Activated naive CD8-positive, alpha-beta T cell treated with anti-CD3 and anti-CD28 coated beads for 36 hours (primary cell): ENCODE results near the gene CTNNBL1. TPM values are rescaled to one million over a fixed set of nuclear protein-coding genes. Genes with fewer than 3 reads are reported as not detected.

ENCODE experiments used
- DNase-seq: peaks from one replicate; pipeline ENCODE4 v3.0.0; 2021
- H3K27ac Mint-ChIP-seq: one replicate; pipeline ENCODE4 v1.8.0; 2022; ENCODE audit warnings: mild to moderate bottlenecking, moderate library complexity, mixed read lengths
- H3K27me3 Mint-ChIP-seq: one replicate; pipeline ENCODE4 v1.8.0; 2022; ENCODE audit warnings: mild to moderate bottlenecking, mixed read lengths
- H3K36me3 Mint-ChIP-seq: one replicate; pipeline ENCODE4 v1.8.0; 2021; ENCODE audit warnings: mild to moderate bottlenecking, mixed read lengths
- H3K4me1 Mint-ChIP-seq: one replicate; pipeline ENCODE4 v1.8.0; 2021; ENCODE audit warnings: mixed read lengths
- H3K4me3 Mint-ChIP-seq: one replicate; pipeline ENCODE4 v1.8.0; 2022; ENCODE audit warnings: mild to moderate bottlenecking, moderate library complexity, mixed read lengths
- H3K9me3 Mint-ChIP-seq: one replicate; pipeline ENCODE4 v1.8.0; 2022; ENCODE audit warnings: mixed read lengths
- total RNA-seq, 2 experiments: library from RNA; stranded (reverse); gene quantifications; one replicate each; pipeline ENCODE4 v1.2.3, GENCODE V29; 2021

CTNNBL1 gene
- total RNA-seq, 2 experiments from 2014 or later = 85.6 to 98.4 TPM

DNA sequence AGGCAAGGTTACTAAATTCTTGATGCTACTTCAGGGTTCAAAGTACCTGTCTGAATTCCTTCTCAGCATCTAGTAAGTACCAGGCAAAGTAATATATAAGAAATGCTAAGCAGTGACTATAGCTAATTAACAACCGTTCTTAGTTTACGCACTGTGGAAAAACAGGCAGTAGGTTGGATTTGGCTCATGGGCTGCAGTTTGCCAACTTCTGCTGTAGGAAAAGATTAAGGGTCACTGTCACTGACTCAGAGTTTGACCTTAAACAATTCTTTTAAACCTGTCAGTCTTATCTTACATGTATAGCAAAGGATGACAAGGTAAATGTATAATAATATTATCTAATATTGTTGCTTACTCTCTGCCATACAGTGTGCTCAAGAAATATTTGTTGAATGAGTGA, 42.3 kb downstream of the CTNNBL1 start:
- Mint-ChIP-seq H3K4me3 (no peak overlapping the region), H3K27ac (no peak overlapping the region), H3K9me3 (no peaks in the 10 kb centered on the region), H3K27me3 (no peaks in the 10 kb centered on the region), H3K4me1 (peaks cover 13% of the 10 kb centered on the region), H3K36me3 (peaks cover 36% of the 10 kb centered on the region)
- no peak for DNase-seq

DNA sequence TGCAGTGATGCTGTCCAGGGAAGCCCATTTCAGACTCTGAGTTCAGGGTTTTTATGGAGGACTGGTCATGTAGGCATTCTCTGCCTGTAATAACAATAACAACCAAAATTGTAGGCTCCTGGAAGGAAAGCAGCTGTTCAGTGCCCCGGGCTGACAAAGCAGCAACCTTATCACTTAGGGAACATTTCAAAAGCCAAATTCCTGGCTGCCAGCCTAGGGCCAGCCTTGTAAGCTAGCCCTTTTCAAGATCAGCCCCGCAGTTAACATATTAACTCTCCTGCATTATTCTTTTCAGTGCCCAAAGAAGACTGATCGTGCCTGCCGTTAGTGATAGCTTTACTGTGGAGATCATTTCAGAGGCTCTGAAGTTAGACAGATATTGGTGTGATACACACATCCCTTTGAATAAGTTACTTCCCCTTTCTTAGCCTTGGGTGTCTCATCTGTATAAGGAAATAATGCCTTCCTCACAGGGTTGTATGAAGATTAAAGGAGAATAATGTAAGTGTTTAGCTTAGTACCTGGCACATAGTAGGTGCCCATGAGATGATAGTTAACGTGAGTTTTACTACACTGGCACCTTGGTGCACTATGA, 44.1 kb downstream of the CTNNBL1 start:
- Mint-ChIP-seq H3K36me3 (peaks cover 26% of the 10 kb centered on the region), H3K27ac (no peak overlapping the region), H3K4me1 (peaks cover 13% of the 10 kb centered on the region), H3K9me3 (no peaks in the 10 kb centered on the region), H3K27me3 (no peaks in the 10 kb centered on the region), H3K4me3 (no peak overlapping the region)
- no peak for DNase-seq

DNA sequence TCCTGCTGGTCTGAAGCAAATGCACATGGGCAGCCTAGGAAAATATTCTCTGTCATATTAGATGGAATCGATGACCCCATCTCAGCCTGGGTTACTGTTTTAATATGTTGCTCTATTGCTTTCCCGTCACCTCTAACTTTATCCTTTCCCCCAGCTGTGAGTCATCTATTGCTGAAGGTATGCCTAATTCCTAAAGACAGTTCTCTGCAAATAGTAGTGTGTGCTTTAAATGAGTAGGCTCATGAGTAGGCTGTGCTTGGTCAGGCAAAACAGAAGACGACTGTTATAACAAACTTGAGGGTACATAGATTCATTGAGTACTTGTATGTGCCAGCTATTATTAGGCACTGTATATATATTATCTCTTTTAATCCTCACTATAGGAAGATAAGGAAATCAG, 47.2 kb downstream of the CTNNBL1 start:
- H3K27me3 Mint-ChIP-seq = no peaks in the 10 kb centered on the region
- H3K36me3 Mint-ChIP-seq = peaks cover 25% of the 10 kb centered on the region
- no peak overlapping the region for H3K27ac Mint-ChIP-seq
- peaks cover 15% of the 10 kb centered on the region for H3K4me1 Mint-ChIP-seq
- no peak overlapping the region for H3K4me3 Mint-ChIP-seq
- no peak for DNase-seq
- no peaks in the 10 kb centered on the region for H3K9me3 Mint-ChIP-seq

DNA sequence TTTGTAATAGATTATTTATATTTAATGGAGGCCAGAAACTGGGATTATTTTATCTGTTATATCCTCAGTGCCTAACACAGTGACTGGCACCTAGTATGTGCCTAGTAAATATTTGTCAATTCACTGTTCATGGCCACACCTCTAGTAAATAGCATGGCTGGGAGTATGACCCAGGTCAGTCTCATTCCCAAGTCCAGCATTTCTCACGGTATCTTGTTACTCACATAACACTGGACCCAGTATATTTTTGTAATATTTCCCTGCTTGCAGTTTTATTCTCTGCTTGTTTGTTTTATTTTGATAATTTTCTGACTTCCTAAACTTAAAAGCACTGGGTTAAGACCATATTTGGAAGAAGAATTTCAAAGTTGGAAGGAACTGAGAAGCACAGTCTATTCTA, 47.7 kb downstream of the CTNNBL1 start:
- no peak overlapping the region for H3K4me3 Mint-ChIP-seq

DNA sequence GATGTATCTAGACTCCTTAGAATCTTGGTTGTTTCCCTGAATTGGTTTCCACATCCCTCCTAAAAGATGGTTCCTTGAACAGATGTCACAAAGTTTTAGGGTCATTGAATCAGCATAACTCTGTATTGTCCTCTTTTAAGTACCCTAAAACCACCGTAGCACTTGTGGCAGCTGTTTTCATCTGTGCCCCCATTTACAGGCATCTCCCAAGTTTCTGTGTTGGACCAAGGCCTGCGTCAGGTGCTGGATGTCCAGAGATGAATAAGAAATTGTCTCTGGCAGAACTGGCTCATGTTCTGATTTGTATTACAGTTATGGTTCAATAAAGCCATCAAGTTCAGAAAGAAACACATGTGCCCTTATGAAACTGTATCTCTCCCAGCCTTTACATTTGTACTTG, 48.3 kb downstream of the CTNNBL1 start:
- no peaks in the 10 kb centered on the region for H3K27me3 Mint-ChIP-seq
- peaks cover 18% of the 10 kb centered on the region for H3K4me1 Mint-ChIP-seq
- H3K4me3 Mint-ChIP-seq = no peak overlapping the region
- no peak overlapping the region for H3K27ac Mint-ChIP-seq
- H3K9me3 Mint-ChIP-seq = no peaks in the 10 kb centered on the region
- H3K36me3 Mint-ChIP-seq = peaks cover 30% of the 10 kb centered on the region
- DNase-seq = no peak

More for the DNA sequence above, 47.7 kb downstream of the CTNNBL1 start:
- H3K27ac Mint-ChIP-seq = no peak overlapping the region
- no peaks in the 10 kb centered on the region for H3K27me3 Mint-ChIP-seq
- H3K9me3 Mint-ChIP-seq = no peaks in the 10 kb centered on the region
- H3K4me1 Mint-ChIP-seq = peaks cover 18% of the 10 kb centered on the region
- peaks cover 28% of the 10 kb centered on the region for H3K36me3 Mint-ChIP-seq
- DNase-seq = no peak

DNA sequence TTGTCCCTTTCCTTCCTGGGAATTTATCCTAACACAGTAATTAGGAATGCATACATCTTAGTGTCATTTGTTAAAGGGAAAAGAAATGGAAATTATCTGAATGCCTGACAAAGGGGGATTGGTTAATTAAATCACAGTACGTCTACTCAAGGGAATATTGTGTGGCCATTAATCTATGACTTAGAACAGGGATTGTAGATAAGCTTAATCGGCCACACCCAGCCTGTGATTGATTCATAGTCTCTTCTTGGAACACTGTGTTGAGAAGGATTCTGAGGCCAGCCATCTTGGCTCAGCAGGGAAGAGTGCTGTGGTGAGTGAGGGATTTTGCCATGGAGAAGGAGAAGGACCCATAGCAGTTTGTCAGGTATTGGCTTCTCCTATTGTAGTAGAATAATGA, 50.5 kb downstream of the CTNNBL1 start:
- peaks cover 18% of the 10 kb centered on the region for H3K4me1 Mint-ChIP-seq
- no peak overlapping the region for H3K4me3 Mint-ChIP-seq
- no peaks in the 10 kb centered on the region for H3K9me3 Mint-ChIP-seq
- no peaks in the 10 kb centered on the region for H3K27me3 Mint-ChIP-seq
- peaks cover 23% of the 10 kb centered on the region for H3K36me3 Mint-ChIP-seq
- DNase-seq = no peak
- peak overlapping the region; percentile 54 for H3K27ac Mint-ChIP-seq

DNA sequence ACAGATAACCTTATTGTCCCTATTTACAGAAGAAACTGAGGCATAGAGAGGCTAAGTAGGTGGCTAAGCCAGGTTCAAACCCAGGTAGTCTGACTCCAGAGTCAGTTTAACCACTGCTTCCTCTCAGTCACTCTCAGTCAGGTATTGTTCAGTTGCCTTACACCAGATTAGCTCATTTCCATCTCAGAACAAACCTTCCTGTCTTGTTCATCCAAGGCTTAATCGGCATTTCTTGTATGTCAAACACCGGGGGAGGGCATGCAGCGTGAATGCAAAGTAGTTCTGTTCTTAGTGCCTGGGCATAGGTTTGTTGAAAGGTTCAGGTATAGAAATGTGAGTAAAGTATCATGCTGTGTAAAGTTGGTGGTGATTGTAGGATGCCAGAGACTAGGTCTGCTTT, 51.7 kb downstream of the CTNNBL1 start:
- Mint-ChIP-seq H3K36me3 (peaks cover 20% of the 10 kb centered on the region), H3K27me3 (no peaks in the 10 kb centered on the region), H3K9me3 (no peaks in the 10 kb centered on the region), H3K4me3 (peak overlapping the region; percentile 60), H3K4me1 (peaks cover 18% of the 10 kb centered on the region), H3K27ac (peak overlapping the region; percentile 83)
- no peak for DNase-seq

DNA sequence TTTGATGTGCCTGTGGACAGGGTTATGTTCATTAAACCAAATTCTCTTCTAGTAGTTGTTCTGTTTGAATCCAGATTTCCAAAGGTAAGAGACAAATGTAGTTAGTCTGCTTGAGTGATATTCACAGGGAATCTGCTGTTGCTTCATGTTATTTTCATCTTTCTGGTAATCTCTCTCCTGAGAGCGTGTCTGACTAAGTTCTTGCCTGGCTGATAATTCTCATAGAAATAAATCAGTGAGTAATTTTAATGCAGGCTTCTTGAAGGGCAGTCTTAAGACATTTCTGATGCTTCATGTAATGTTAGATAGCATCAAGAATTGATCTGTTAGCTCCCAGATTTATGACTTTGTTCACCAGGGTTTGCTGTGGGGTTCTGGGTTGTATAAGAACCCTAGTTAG, 54.2 kb downstream of the CTNNBL1 start:
- H3K4me3 Mint-ChIP-seq = no peak overlapping the region
- H3K27ac Mint-ChIP-seq = no peak overlapping the region
- H3K36me3 Mint-ChIP-seq = peaks cover 27% of the 10 kb centered on the region
- peaks cover 18% of the 10 kb centered on the region for H3K4me1 Mint-ChIP-seq
- DNase-seq = no peak
- H3K9me3 Mint-ChIP-seq = no peaks in the 10 kb centered on the region
- no peaks in the 10 kb centered on the region for H3K27me3 Mint-ChIP-seq

DNA sequence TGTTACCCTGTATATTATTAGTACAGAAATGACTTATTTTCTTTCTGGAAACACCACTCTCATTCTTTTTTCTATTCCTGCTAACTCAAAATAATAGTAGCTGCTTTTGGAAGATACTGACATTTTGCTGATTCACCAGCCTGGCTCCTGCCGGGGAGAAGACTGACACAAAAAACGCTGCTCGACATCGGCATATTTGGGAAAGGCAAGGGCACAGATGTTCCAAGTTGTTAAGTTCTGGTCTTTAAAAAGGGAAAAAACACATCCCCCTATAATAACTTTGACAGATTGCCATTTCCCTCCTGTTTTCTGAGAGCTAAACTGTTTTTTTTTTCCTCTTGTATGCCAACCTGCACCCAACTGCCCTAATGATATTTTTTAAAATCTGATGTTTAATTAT, 55.4 kb downstream of the CTNNBL1 start:
- H3K4me3 Mint-ChIP-seq = no peak overlapping the region
- DNase-seq = no peak

DNA sequence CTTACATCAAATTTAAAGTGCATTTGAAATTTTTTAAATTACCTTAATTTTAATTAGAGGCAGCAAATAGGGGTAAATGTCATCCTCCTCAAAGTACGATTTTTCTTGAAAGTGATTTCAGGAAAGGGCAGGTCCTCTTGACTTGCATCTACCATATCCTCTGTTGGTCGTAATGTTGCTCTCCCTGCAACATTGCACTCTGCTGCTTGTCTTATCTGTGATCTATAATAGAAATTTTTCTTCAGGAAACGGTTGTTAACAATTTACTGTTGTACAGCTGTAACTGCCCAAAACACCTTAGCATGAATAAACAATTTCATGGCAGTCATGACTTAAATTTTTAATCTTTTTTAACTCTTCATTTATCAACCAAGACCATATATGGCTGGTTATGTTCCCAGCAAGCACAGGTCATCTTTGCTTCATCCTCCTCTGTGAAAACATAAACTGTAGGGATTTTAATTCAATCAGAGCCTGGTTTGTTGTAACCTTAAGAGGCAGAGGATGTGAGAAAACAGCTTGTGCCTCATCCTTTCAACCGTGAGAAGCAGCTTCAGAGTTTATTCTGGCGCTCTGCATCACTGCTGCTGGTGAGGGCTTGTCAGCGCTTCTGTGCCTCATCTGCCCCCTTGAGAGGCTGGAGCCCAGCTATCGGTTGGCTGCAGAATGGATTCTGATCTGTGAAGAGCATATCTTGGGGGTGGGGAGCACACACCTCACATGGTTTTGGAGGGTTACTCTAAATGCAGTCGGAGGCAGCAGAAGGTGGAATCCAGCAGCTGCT, 56.0 kb downstream of the CTNNBL1 start:
- Mint-ChIP-seq H3K27ac (no peak overlapping the region), H3K4me1 (peaks cover 12% of the 10 kb centered on the region), H3K9me3 (no peaks in the 10 kb centered on the region), H3K27me3 (no peaks in the 10 kb centered on the region), H3K4me3 (no peak overlapping the region), H3K36me3 (peaks cover 24% of the 10 kb centered on the region)
- DNase-seq = no peak

More for the DNA sequence above, 55.4 kb downstream of the CTNNBL1 start:
- Mint-ChIP-seq H3K27ac (no peak overlapping the region), H3K4me1 (peaks cover 16% of the 10 kb centered on the region), H3K36me3 (peaks cover 28% of the 10 kb centered on the region), H3K27me3 (no peaks in the 10 kb centered on the region), H3K9me3 (no peaks in the 10 kb centered on the region)

DNA sequence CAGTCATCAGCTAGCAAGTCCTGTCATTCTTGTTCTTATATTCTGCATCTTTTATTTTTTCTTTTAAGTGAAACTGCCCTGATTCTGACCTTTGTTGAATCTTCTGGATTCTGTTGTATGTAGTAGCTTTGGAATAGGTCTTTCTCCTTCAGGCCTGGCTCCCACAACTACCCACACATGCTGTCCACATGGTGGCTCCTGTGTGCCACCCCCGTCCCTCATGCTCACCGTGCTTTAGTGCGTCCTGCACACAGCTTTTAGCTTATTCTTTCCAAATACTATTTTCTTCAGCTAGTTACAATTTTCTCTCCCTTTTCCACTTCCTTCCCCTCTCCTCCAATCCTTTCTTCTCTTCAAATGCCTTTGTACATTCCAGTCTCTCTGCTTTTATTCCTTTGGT, 61.8 kb downstream of the CTNNBL1 start:
- no peak overlapping the region for H3K27ac Mint-ChIP-seq
- no peak overlapping the region for H3K4me3 Mint-ChIP-seq
- no peaks in the 10 kb centered on the region for H3K4me1 Mint-ChIP-seq
- no peaks in the 10 kb centered on the region for H3K9me3 Mint-ChIP-seq
- H3K27me3 Mint-ChIP-seq = no peaks in the 10 kb centered on the region
- no peak for DNase-seq
- H3K36me3 Mint-ChIP-seq = peaks cover 30% of the 10 kb centered on the region

DNA sequence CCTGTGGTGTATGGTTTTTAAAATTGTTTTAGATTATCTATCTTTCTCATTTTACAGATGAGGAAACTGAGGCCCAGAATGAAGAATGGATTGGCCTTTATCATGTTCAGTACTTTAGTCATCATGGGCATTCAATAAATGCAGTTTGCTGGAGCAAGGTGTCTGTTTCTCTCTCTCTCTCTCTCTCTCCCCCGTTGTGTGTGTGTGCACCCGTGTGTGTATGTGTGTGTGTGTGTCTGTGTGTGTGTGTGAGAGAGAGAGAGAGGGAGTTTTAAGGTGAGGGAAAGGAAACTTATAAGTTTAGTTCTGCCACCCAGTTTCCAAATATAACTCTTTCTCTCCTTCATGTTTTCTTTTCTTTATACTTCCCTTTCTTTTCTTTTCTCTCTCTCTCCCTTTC, 62.4 kb downstream of the CTNNBL1 start:
- no peak for DNase-seq
- Mint-ChIP-seq H3K9me3 (no peaks in the 10 kb centered on the region), H3K36me3 (peaks cover 26% of the 10 kb centered on the region), H3K4me1 (no peaks in the 10 kb centered on the region), H3K27me3 (no peaks in the 10 kb centered on the region), H3K4me3 (no peak overlapping the region), H3K27ac (no peak overlapping the region)

DNA sequence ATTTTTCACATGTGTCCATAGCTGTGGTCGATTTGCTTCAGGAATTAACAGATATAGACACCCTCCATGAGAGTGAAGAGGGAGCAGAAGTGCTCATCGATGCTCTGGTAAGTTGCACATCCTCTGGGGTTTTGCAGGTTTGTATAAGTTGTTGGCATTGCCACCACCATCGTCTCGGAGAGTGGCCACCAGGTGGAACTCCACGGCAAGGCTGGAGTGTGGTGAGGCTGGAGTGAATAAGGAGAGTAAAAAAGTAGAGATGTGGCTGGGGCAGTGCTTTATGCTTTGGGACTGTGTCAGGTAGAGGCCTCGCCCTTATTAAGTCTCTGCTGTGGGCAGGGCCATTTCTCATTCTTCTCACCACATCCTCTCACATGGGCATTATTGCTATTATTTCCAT, 63.7 kb downstream of the CTNNBL1 start:
- Mint-ChIP-seq H3K4me1 (no peaks in the 10 kb centered on the region), H3K27me3 (no peaks in the 10 kb centered on the region), H3K4me3 (no peak overlapping the region), H3K27ac (no peak overlapping the region), H3K36me3 (peaks cover 23% of the 10 kb centered on the region), H3K9me3 (no peaks in the 10 kb centered on the region)
- DNase-seq = no peak

DNA sequence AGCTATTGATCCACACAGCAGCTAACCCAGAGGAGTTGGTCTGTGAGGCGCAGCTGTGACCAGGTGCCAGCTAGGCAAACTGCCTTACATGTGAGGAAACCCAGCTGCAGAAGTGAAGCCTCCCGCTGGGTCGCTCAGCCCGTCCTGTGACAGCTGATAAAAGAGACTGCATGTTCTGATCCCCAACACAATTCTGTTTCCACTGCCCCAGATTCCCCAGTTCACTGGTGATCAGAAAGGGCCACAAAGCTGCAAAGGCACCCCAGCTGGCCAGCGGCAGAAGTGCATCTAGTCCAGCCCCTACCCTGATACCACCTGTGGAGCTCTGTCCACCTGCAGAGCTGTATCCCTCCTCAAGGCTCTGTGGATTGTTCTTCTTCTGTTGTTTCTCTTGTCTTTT, 64.5 kb downstream of the CTNNBL1 start:
- Mint-ChIP-seq H3K36me3 (peaks cover 24% of the 10 kb centered on the region), H3K4me3 (no peak overlapping the region), H3K27ac (no peak overlapping the region), H3K9me3 (no peaks in the 10 kb centered on the region), H3K27me3 (no peaks in the 10 kb centered on the region), H3K4me1 (no peaks in the 10 kb centered on the region)
- DNase-seq = peak; percentile 2

DNA sequence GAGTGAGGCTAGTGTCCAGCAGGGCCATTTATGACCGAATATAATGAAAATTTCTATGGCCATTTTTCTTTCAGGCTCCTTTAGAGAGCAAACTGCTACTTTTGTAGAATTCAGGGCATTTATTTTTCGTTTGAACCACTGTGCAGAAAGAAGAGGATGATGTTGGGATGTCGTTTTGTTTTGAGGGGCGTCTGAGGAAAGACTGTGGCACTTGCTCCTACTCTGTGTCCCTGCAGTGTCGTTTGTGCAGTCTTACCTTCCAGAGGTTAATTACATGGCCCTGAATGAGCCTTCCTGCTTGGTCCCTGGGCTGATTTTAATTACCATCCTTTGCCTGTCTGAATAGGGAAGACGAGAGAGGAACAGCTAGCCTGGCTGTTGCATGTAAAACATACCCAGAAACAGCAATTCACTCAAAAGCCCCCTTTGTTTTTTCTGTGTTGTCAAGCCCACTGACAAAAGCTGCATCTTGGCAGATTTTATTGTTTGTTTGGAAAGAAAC, 65.3 kb downstream of the CTNNBL1 start:
- no peaks in the 10 kb centered on the region for H3K9me3 Mint-ChIP-seq
- H3K27me3 Mint-ChIP-seq = no peaks in the 10 kb centered on the region
- H3K36me3 Mint-ChIP-seq = peaks cover 24% of the 10 kb centered on the region
- DNase-seq = no peak
- no peak overlapping the region for H3K27ac Mint-ChIP-seq
- no peaks in the 10 kb centered on the region for H3K4me1 Mint-ChIP-seq
- no peak overlapping the region for H3K4me3 Mint-ChIP-seq

DNA sequence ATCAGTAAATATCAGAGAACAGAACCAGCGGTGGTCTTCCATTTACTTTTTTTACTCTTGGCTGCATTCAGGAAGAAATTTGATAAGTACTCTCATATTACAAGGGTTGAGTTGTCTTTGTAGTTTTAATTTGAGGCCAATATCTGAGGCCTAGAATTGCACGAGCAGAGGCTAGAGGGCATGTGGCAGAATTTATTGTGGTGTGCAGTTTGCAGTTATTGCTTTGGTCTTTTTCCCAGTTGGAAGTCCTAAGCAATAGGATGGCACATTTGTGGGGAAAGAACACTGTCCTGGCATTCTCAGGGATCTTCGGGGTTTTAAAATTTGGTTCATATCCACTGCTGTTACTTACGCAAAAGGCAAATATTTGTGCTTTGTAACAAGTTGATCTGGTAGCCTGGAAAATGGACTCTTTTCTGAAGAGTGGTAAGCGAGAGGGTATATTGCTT, 66.0 kb downstream of the CTNNBL1 start:
- H3K4me3 Mint-ChIP-seq = no peak overlapping the region
- no peaks in the 10 kb centered on the region for H3K9me3 Mint-ChIP-seq
- no peaks in the 10 kb centered on the region for H3K27me3 Mint-ChIP-seq
- DNase-seq = no peak
- H3K36me3 Mint-ChIP-seq = peaks cover 24% of the 10 kb centered on the region
- no peaks in the 10 kb centered on the region for H3K4me1 Mint-ChIP-seq
- H3K27ac Mint-ChIP-seq = no peak overlapping the region
